ENCODE results near the gene IGSF23. TPM values are rescaled to one million over a fixed set of nuclear protein-coding genes. Genes with fewer than 3 reads are reported as not detected.

The IGSF23 gene
- total RNA-seq, 1 experiment from 2014 or later = not detected

DNA sequence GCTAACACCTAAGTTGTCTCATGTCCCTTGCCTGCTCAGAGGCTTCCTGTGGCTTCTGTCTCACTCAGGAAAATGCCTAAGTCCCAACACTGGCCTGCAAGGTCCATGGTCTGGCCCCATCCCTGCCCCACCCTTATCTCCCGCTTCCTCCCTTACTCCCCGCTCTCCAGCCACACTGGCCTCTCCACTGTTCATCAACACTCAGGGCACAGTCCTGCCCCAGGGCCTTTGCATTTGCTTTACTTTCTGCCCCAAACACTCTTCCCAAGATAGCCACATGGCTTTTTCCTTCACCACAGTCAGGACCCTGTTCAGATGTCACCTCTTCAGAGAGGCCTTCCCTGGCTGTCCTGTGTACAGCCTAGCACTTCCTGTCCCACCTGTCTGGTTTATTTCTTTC lies 32.1 kb upstream of the IGSF23 start:
- H3K9me3 ChIP-seq (ENCODE audit: low read depth, low read length, poor library complexity, severe bottlenecking) = no peaks in the 10 kb centered on the region
- DNase-seq (ENCODE audit: low spot score) = no peak
- no peaks in the 10 kb centered on the region for H3K4me1 ChIP-seq (ENCODE audit: insufficient read depth, low read length, poor library complexity, severe bottlenecking)
- intact Hi-C loops (cut with micrococcal nuclease; ENCODE audit: unreplicated experiment) = no loop called here
- POLR2A ChIA-PET (ENCODE audit: low non-redundant PET) = no interaction called here
- CTCF ChIA-PET = no interaction called here
- TF ChIP-seq, protein P1, sequence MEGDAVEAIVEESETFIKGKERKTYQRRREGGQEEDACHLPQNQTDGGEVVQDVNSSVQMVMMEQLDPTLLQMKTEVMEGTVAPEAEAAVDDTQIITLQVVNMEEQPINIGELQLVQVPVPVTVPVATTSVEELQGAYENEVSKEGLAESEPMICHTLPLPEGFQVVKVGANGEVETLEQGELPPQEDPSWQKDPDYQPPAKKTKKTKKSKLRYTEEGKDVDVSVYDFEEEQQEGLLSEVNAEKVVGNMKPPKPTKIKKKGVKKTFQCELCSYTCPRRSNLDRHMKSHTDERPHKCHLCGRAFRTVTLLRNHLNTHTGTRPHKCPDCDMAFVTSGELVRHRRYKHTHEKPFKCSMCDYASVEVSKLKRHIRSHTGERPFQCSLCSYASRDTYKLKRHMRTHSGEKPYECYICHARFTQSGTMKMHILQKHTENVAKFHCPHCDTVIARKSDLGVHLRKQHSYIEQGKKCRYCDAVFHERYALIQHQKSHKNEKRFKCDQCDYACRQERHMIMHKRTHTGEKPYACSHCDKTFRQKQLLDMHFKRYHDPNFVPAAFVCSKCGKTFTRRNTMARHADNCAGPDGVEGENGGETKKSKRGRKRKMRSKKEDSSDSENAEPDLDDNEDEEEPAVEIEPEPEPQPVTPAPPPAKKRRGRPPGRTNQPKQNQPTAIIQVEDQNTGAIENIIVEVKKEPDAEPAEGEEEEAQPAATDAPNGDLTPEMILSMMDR (conservative IDR thresholded peaks at IDR 0.05; ENCODE audit: low read depth, low read length) = no peak
- TF ChIP-seq EZH2 (IDR thresholded peaks at IDR 0.05; ENCODE audit: borderline replicate concordance, low read depth, low read length, poor library complexity, severe bottlenecking) = no peak
- no peaks in the 10 kb centered on the region for H3K27me3 ChIP-seq (replicated peaks; ENCODE audit: insufficient read depth, low read depth, low read length, poor library complexity)
- H3K4me3 ChIP-seq (ENCODE audit: low read depth, low read length, poor library complexity, severe bottlenecking) = no peak overlapping the region
- no peaks in the 10 kb centered on the region for H3K36me3 ChIP-seq (ENCODE audit: insufficient read depth, low read length, poor library complexity, severe bottlenecking)
- no TSS peak for BruUV-seq (replicated peaks)
- no peak overlapping the region for H3K27ac ChIP-seq (ENCODE audit: low read depth, low read length, poor library complexity, severe bottlenecking)

DNA sequence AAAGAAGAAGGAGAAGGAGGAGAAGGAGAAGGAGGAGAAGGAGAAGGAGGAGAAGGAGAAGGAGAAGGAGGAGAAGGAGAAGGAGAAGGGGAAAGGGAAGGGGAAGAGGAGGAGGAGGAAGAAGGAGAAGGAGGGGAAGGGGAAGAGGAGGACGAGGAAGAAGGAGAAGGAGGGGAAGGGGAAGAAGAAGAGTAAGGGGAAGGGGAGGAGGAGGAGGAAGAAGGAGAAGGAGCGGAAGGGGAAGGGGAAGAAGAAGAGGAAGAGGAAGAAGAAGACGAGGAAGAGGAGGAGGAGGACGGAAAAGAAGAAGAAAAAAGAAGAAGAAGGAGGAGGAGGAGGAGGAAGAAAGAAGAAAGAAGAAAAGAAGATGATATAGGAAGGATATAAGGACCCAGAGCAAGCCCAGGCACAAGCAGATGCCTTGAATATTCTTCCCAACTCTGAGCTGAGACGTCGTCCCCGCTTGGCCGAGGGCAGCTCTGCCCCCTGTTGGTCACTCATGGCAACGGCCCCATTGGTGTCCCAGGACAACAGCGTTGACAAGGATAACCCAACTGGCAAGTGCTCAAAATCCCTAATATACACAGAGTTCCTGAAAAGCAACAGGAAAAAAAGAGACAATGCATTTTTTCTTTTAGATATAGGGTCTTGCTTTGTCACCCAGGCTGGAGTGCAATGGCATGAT lies 30.6 kb upstream of the IGSF23 start:
- intact Hi-C loops (cut with micrococcal nuclease; ENCODE audit: unreplicated experiment) = no loop called here
- no peaks in the 10 kb centered on the region for H3K27me3 ChIP-seq (replicated peaks; ENCODE audit: insufficient read depth, low read depth, low read length, poor library complexity)
- TF ChIP-seq EZH2 (IDR thresholded peaks at IDR 0.05; ENCODE audit: borderline replicate concordance, low read depth, low read length, poor library complexity, severe bottlenecking) = no peak
- TF ChIP-seq, protein P1 (conservative IDR thresholded peaks at IDR 0.05; ENCODE audit: low read depth, low read length) = peak; percentile 87
- no TSS peak for BruUV-seq (replicated peaks)
- peak; percentile 66 for DNase-seq (ENCODE audit: low spot score)
- H3K9me3 ChIP-seq (ENCODE audit: low read depth, low read length, poor library complexity, severe bottlenecking) = no peaks in the 10 kb centered on the region
- H3K36me3 ChIP-seq (ENCODE audit: insufficient read depth, low read length, poor library complexity, severe bottlenecking) = no peaks in the 10 kb centered on the region
- no peaks in the 10 kb centered on the region for H3K4me1 ChIP-seq (ENCODE audit: insufficient read depth, low read length, poor library complexity, severe bottlenecking)
- CTCF ChIA-PET = interaction anchor here (0.6 to 2.1 kb wide), 5 partner anchors 9 to 51 kb away, joined by 3 to 12 read pairs (median 4); no protein-coding TSS in a partner anchor
- no peak overlapping the region for H3K4me3 ChIP-seq (ENCODE audit: low read depth, low read length, poor library complexity, severe bottlenecking)
- H3K27ac ChIP-seq (ENCODE audit: low read depth, low read length, poor library complexity, severe bottlenecking) = no peak overlapping the region
- POLR2A ChIA-PET (ENCODE audit: low non-redundant PET) = interaction anchor here (0.6 kb wide), 1 partner anchor 750 kb away, joined by 14 read pairs; no protein-coding TSS in a partner anchor

DNA sequence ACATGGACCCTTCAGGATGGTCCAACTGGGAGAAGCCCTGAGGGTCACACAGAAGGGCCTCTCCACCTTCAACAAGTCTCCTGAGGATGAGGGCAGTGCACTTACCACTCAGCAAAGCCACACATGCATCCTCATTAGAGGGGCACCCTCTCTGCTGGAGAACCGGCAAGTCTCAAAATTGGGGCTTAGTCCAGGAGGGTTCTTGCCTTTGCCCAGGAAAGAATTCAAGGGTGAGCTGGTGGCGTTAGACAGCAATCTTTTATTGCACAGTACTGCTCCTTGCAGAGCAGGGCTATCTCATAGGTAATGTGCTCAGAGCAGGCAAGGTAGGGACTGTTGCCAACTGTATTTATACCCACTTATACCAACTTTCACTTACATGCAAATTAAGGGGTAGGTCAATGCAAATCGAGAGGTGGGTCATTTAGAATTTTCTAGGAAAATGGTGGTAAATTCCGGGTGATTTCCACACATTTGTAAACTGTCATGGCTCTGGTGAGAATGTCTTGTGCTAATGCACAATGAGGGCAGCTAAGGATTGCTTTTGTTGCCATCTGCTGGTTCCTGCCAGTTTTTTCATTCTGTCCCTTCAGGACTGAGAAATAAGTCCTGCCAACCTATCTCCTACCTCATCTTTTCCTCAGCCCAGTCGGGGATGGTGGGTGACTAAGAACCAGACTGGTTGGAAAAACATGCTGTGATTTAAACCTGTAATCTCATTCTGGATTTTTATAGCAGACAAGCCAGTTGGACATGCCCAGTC lies 27.8 kb upstream of the IGSF23 start:
- intact Hi-C loops (cut with micrococcal nuclease; ENCODE audit: unreplicated experiment) = no loop called here
- Histone ChIP-seq H3K4me3 (ENCODE audit: low read depth, low read length, poor library complexity, severe bottlenecking) (no peak overlapping the region), H3K27me3 (replicated peaks; ENCODE audit: insufficient read depth, low read depth, low read length, poor library complexity) (no peaks in the 10 kb centered on the region), H3K4me1 (ENCODE audit: insufficient read depth, low read length, poor library complexity, severe bottlenecking) (peaks cover 12% of the 10 kb centered on the region), H3K9me3 (ENCODE audit: low read depth, low read length, poor library complexity, severe bottlenecking) (no peaks in the 10 kb centered on the region), H3K27ac (ENCODE audit: low read depth, low read length, poor library complexity, severe bottlenecking) (no peak overlapping the region), H3K36me3 (ENCODE audit: insufficient read depth, low read length, poor library complexity, severe bottlenecking) (no peaks in the 10 kb centered on the region)
- peak; percentile 40 for DNase-seq (ENCODE audit: low spot score)
- no TSS peak for BruUV-seq (replicated peaks)
- no peak for TF ChIP-seq EZH2 (IDR thresholded peaks at IDR 0.05; ENCODE audit: borderline replicate concordance, low read depth, low read length, poor library complexity, severe bottlenecking)
- TF ChIP-seq, protein P1 (conservative IDR thresholded peaks at IDR 0.05; ENCODE audit: low read depth, low read length) = peak; percentile 47
- POLR2A ChIA-PET (ENCODE audit: low non-redundant PET) = no interaction called here
- CTCF ChIA-PET = no interaction called here
